HepG2 (cell line): ENCODE measurements around the gene RTBDN. TPM values are rescaled to one million over a fixed set of nuclear protein-coding genes. Genes with fewer than 3 reads are reported as not detected.

Experiments used
- ATAC-seq: fragments of 200-7000 bp; cut with Tn5 transposase; 3 replicates; pipeline ENCODE4 v1.9.1; 2020; ENCODE audit warnings: mild to moderate bottlenecking, moderate library complexity
- BruUV-seq: library from RNA; stranded (reverse); fragments of 400-500 nt; replicated peaks from 2 replicates; lab custom pipeline; 2021; lab: Mats Ljungman, UMichigan
- CTCF ChIA-PET: fragments of 300-600 bp; formaldehyde crosslinking; extraction: SDS; loops from one replicate; lab custom pipeline; 2021; ENCODE audit warnings: low total read pairs, inconsistent platforms, low intra/inter-chr PET ratio; lab: Yijun Ruan, JAX
- POLR2A ChIA-PET: fragments of 350-600 bp; sonication (Branson Sonifier 250); formaldehyde crosslinking; loops from one replicate; lab custom pipeline; 2020; ENCODE audit warnings: antibody characterized with exemption, inconsistent platforms; lab: Yijun Ruan, JAX
- DNase-seq: peaks from one replicate; pipeline ENCODE4 v3.0.0-alpha.2; 2015; ENCODE audit warnings: low spot score
- FAIRE-seq: peaks from 3 replicates; lab custom pipeline; 2011; peaks lifted over from hg19 to GRCh38; lab: Jason Lieb, UNC
- H2AFZ ChIP-seq: one replicate; pipeline ENCODE4 v1.6.1; 2011; ENCODE audit warnings: low read length, inconsistent platforms
- H3K27ac ChIP-seq: fragments of 300-600 bp; 3 replicates; pipeline ENCODE4 v1.8.0; 2011; ENCODE audit warnings: mixed run types, mild to moderate bottlenecking, mixed read lengths, low read length, inconsistent platforms; ENCODE audit not compliant: insufficient read depth; ENCODE audit errors: extremely low read length
- H3K27me3 ChIP-seq, 2 experiments: fragments of 200-600 bp in 1 of 2; 2 replicates in 1 of 2; 3 replicates in 1 of 2; pipeline versions ENCODE4 v1.6.0 to v1.8.0; 2011; ENCODE audit warnings: low read length in 2 of 2, mild to moderate bottlenecking in 2 of 2, moderate library complexity in 2 of 2, inconsistent platforms in 1 of 2; ENCODE audit not compliant: insufficient read depth in 2 of 2, control insufficient read depth in 1 of 2
- H3K36me3 ChIP-seq, 2 experiments: fragments of 200-600 bp in 1 of 2; replicated peaks in 1 of 2; 2 replicates in 1 of 2; 3 replicates in 1 of 2; pipeline versions ENCODE4 v1.5.1 to v1.8.0; 2011; ENCODE audit warnings: low read length in 2 of 2, inconsistent platforms in 1 of 2; ENCODE audit not compliant: insufficient read depth in 2 of 2, control insufficient read depth in 1 of 2
- H3K4me1 ChIP-seq: 2 replicates; pipeline ENCODE4 v1.5.1; 2012; ENCODE audit warnings: low read length, inconsistent platforms; ENCODE audit not compliant: insufficient read depth
- H3K4me2 ChIP-seq: 2 replicates; pipeline ENCODE4 v1.6.0; 2011; ENCODE audit warnings: low read depth, low read length, inconsistent platforms
- H3K4me3 ChIP-seq, 3 experiments: fragments of 200-600 bp in 1 of 3; sonication (generic), shearing (Covaris generic) in 1 of 3; replicated peaks in 1 of 3; 2 replicates each; pipeline ENCODE4 v1.5.1; 2011 to 2016; ENCODE audit warnings: low read length in 3 of 3, inconsistent platforms in 2 of 3, low read depth in 2 of 3, mild to moderate bottlenecking in 2 of 3, control low read depth in 1 of 3, mixed read lengths in 1 of 3; ENCODE audit not compliant: insufficient read depth in 1 of 3
- H3K79me2 ChIP-seq: one replicate; pipeline ENCODE4 v1.6.1; 2011; ENCODE audit warnings: low read length, inconsistent platforms; ENCODE audit not compliant: insufficient read depth
- H3K9ac ChIP-seq: 2 replicates; pipeline ENCODE4 v1.6.0; 2011; ENCODE audit warnings: mild to moderate bottlenecking, low read depth, low read length, inconsistent platforms; ENCODE audit not compliant: insufficient read depth
- H3K9me3 ChIP-seq: 2 replicates; pipeline ENCODE4 v1.5.1; 2012; ENCODE audit warnings: mild to moderate bottlenecking, low read length
- H4K20me1 ChIP-seq: 2 replicates; pipeline ENCODE4 v1.6.0; 2011; ENCODE audit warnings: inconsistent platforms, mild to moderate bottlenecking, low read length, moderate library complexity; ENCODE audit not compliant: insufficient read depth
- CHD4 ChIP-seq: fragments of 200-600 bp; sonication (generic); IDR thresholded peaks from 2 replicates; pipeline ENCODE4 v1.7.0; 2017; ENCODE audit warnings: mild to moderate bottlenecking, low read length, borderline replicate concordance
- EP300 ChIP-seq, 3 experiments: sonication (generic) in 1 of 3; formaldehyde crosslinking in 1 of 3; IDR thresholded peaks; 2 replicates each; pipeline versions ENCODE4 v1.5.1 to v1.6.1; 2011 to 2020; ENCODE audit warnings: low read depth in 2 of 3, low read length in 2 of 3, borderline replicate concordance in 1 of 3, improper control_type of control experiment in 1 of 3, mild to moderate bottlenecking in 1 of 3, missing genetic modification reagents in 1 of 3, moderate library complexity in 1 of 3
- HOXA9 ChIP-seq: sonication (generic); formaldehyde crosslinking; IDR thresholded peaks from 2 replicates; pipeline ENCODE4 v1.8.1; 2022; ENCODE audit warnings: missing genetic modification reagents, mild to moderate bottlenecking, moderate library complexity, borderline replicate concordance
- JDP2 ChIP-seq: sonication (generic); formaldehyde crosslinking; IDR thresholded peaks from 2 replicates; pipeline ENCODE4 v1.8.1; 2022; ENCODE audit warnings: missing genetic modification reagents, borderline replicate concordance
- TFAP4 ChIP-seq: sonication (generic); IDR thresholded peaks from 2 replicates; pipeline ENCODE4 v1.6.1; 2016; ENCODE audit warnings: low read depth, borderline replicate concordance
- TFDP2 ChIP-seq: sonication (generic); formaldehyde crosslinking; IDR thresholded peaks from 2 replicates; pipeline ENCODE4 v1.4.0; 2020; ENCODE audit warnings: missing genetic modification reagents
- ZBED4 ChIP-seq: sonication (generic); formaldehyde crosslinking; IDR thresholded peaks from 2 replicates; pipeline ENCODE4 v1.4.0; 2020; ENCODE audit warnings: missing genetic modification reagents, borderline replicate concordance
- ZFP91 ChIP-seq: sonication (generic); formaldehyde crosslinking; IDR thresholded peaks from 2 replicates; pipeline ENCODE4 v1.9.0; 2022; ENCODE audit warnings: missing genetic modification reagents, mild to moderate bottlenecking, borderline replicate concordance
- ZNF777 ChIP-seq: sonication (generic); formaldehyde crosslinking; IDR thresholded peaks from 2 replicates; pipeline ENCODE4 v1.4.0; 2020; ENCODE audit warnings: missing genetic modification reagents
- WGBS: methylation state at CpG from one replicate; pipeline ENCODE4 v1.1.6; 2017; ENCODE audit warnings: low lambda C conversion rate; 5-methylcytosine and 5-hydroxymethylcytosine counted together
- in situ Hi-C: cut with HindIII; loops from 2 replicates; pipeline ENCODE4 v1.10.0; 2017; ENCODE audit warnings: low pct_unique_long_range_greater_than_20kb; ENCODE audit not compliant: extremely low pct_ligation_motif_present
- intact Hi-C: fragments of 100-400 bp; cut with micrococcal nuclease; formaldehyde crosslinking; loops from one replicate; pipeline ENCODE4 v1.10.0; 2022; ENCODE audit not compliant: unreplicated experiment
- polyA plus RNA-seq, 8 experiments: library from polyadenylated mRNA; depleted of rRNA in 3 of 8; stranded (reverse) in 7 of 8; unstranded in 1 of 8; fragments of >200 nt; fragmentation: Illumina TruSeq in 4 of 8; extraction: Trizol in 4 of 8; gene quantifications; 2 replicates each; pipeline versions ENCODE4 v1.2.1 to v1.2.3, GENCODE V29; 2011 to 2016; ENCODE audit warnings: low read depth in 4 of 8, missing spikeins in 1 of 8, mixed read lengths in 1 of 8; ENCODE audit not compliant: insufficient read depth in 1 of 8
- total RNA-seq, 5 experiments: library from RNA; depleted of rRNA; stranded (reverse); fragments of >200 nt; fragmentation: Illumina TruSeq; extraction: Trizol; gene quantifications; 2 replicates each; pipeline ENCODE4 v1.2.3, GENCODE V29; 2016; ENCODE audit warnings: low read depth in 1 of 5

The RTBDN gene
- total and polyA plus RNA-seq, 2 of the 13 experiments (the other 11 are each of a cell fraction or from before 2014, with no cell fraction given) = 0.27 to 0.48 TPM

GRCh38 chr19:12789904-12790619 lies 44.3 kb downstream of the RTBDN start (continued):
- TF ChIP-seq CHD4 = no peak

GRCh38 chr19:12789098-12789903 lies 45.1 kb downstream of the RTBDN start:
- H4K20me1 ChIP-seq = no peaks in the 10 kb centered on the region
- peak overlapping the region; percentile 59 for H3K27ac ChIP-seq
- no peaks in the 10 kb centered on the region; a peak in 2 of 5 replicates for H3K27me3 ChIP-seq
- peak overlapping the region; percentile 99 for H3K4me2 ChIP-seq
- no TSS peak for BruUV-seq
- H2AFZ ChIP-seq = no peak overlapping the region
- H3K36me3 ChIP-seq = no peaks in the 10 kb centered on the region
- peak overlapping the region; percentile 47 to 87 (median 60) for H3K4me3 ChIP-seq
- H3K4me1 ChIP-seq = peaks cover 66% of the 10 kb centered on the region
- ATAC-seq = peak; percentile 14
- 2% methylated on average over 8 of the region's 46 CpGs for WGBS
- peaks cover 8% of the 10 kb centered on the region for H3K79me2 ChIP-seq
- no peak for DNase-seq
- FAIRE-seq = no peak
- intact Hi-C loops = no loop called here
- ChIA-PET POLR2A (interaction anchor here (1.4 to 1.9 kb wide), 3 partner anchors 11 to 66 kb away, joined by 4 to 21 read pairs (median 8); partner anchors contain the start of genes GET3 and TNPO2), CTCF (interaction anchor here (1.4 kb wide), 1 partner anchor 11 kb away, joined by 4 read pairs; no protein-coding TSS in a partner anchor)
- H3K9me3 ChIP-seq = no peaks in the 10 kb centered on the region
- peak overlapping the region; percentile 89 for H3K9ac ChIP-seq
- in situ Hi-C loops = no loop called here
- peak; percentile 85; the same call in 1 of the 2 replicates for TF ChIP-seq ZBED4 (CRISPR knock-in tag)
- TF ChIP-seq TFAP4 = 0 out of 2 replicates have a peak, but pooled peaks have one; percentile 3
- no peak for TF ChIP-seq JDP2
- 0 out of 2 replicates have a peak, but pooled peaks have one; percentile 24 for TF ChIP-seq HOXA9 (CRISPR knock-in tag)
- 0 out of 4 replicates have a peak, but pooled peaks of 1 of the 2 experiments have one; percentile 29 for TF ChIP-seq EP300 (IDR thresholded peaks at IDR 0.05; ENCODE audit: low read depth in 2 of 2, low read length in 2 of 2)
- no peak for TF ChIP-seq EP300 (CRISPR knock-in tag; IDR thresholded peaks at IDR 0.05; ENCODE audit: borderline replicate concordance)
- peak; percentile 93 for TF ChIP-seq ZNF777
- 0 out of 2 replicates have a peak, but pooled peaks have one; percentile 3 for TF ChIP-seq ZFP91 (CRISPR knock-in tag)
- 0 out of 2 replicates have a peak, but pooled peaks have one; percentile 7 for TF ChIP-seq TFDP2 (CRISPR knock-in tag)
